Ishikawa (cell line): Measurements from ENCODE around the gene FBXL19.

Experiments used
- CEBPB ChIP-seq: IDR thresholded peaks from 2 replicates; pipeline ENCODE4 v1.6.1; 2012
- CREB1 ChIP-seq: IDR thresholded peaks from 2 replicates; pipeline ENCODE4 v1.6.1; 2012; ENCODE audit warnings: low read depth
- EGR1 ChIP-seq: IDR thresholded peaks from 2 replicates; pipeline ENCODE4 v1.6.1; 2012
- EP300 ChIP-seq: IDR thresholded peaks from 2 replicates; pipeline ENCODE4 v1.6.1; 2012; ENCODE audit warnings: borderline replicate concordance
- FOXM1 ChIP-seq: IDR thresholded peaks from 2 replicates; pipeline ENCODE4 v1.6.1; 2012; ENCODE audit warnings: low read depth, borderline replicate concordance
- NFIC ChIP-seq: IDR thresholded peaks from 2 replicates; pipeline ENCODE4 v1.6.1; 2012
- RAD21 ChIP-seq: IDR thresholded peaks from 2 replicates; pipeline ENCODE4 v1.6.1; 2012; ENCODE audit warnings: low read depth
- REST ChIP-seq: IDR thresholded peaks from 2 replicates; pipeline ENCODE4 v1.6.1; 2012; ENCODE audit warnings: low read depth, mild to moderate bottlenecking
- TAF1 ChIP-seq: IDR thresholded peaks from 2 replicates; pipeline ENCODE4 v1.6.1; 2012; ENCODE audit warnings: low read depth, mild to moderate bottlenecking
- TCF12 ChIP-seq: IDR thresholded peaks from 2 replicates; pipeline ENCODE4 v1.6.1; 2012; ENCODE audit warnings: low read depth
- TEAD4 ChIP-seq: IDR thresholded peaks from 2 replicates; pipeline ENCODE4 v1.6.1; 2012
- USF1 ChIP-seq: IDR thresholded peaks from 2 replicates; pipeline ENCODE4 v1.6.1; 2012
- YY1 ChIP-seq: IDR thresholded peaks from 2 replicates; pipeline ENCODE4 v1.6.1; 2012; ENCODE audit warnings: low read depth
- ZBTB7A ChIP-seq: IDR thresholded peaks from 2 replicates; pipeline ENCODE4 v1.6.1; 2012; ENCODE audit warnings: low read depth
- TF ChIP-seq, protein P1 (sequence below): IDR thresholded peaks from 2 replicates; pipeline ENCODE4 v1.6.1; 2012

The FBXL19 gene

DNA sequence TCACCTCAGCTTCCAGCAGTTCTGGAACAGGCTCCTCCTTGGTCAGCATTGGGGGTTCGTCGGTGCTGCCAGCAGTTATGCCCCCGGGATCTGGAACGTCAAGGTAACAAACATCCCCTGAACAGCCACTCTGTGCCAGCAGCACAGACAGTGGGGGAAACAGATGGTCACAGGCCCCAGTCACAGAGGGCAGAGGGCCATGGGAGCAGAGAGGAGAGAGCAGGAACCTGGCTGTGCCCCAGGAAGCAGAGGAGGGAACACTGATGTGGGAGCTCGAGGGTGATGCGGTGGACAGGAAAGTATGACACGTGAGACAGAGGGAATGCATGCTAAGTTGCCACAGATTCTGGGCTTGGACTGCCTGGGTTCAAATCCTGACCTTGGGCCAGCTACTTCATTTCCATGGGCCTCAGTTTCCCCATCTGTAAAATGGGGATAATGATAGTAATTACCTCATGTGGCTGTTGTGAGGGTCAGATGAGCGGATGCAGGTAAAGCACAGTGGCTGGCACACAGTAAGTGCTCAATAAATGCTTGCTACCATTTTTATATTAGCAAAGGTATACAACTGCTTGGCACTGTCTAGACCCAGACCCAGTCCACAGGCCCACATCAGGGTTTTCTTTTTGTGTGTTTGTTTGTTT lies 34.4 kb upstream of the FBXL19 start:
- no peak for TF ChIP-seq TCF12
- no peak for TF ChIP-seq ZBTB7A
- no peak for TF ChIP-seq EP300
- TF ChIP-seq CEBPB = no peak
- no peak for TF ChIP-seq RAD21
- TF ChIP-seq NFIC = no peak
- no peak for TF ChIP-seq USF1
- no peak for TF ChIP-seq TAF1
- no peak for TF ChIP-seq YY1
- TF ChIP-seq FOXM1 = no peak
- TF ChIP-seq TEAD4 = no peak
- TF ChIP-seq, protein P1, sequence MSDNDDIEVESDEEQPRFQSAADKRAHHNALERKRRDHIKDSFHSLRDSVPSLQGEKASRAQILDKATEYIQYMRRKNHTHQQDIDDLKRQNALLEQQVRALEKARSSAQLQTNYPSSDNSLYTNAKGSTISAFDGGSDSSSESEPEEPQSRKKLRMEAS = no peak
- no peak for TF ChIP-seq CREB1
- no peak for TF ChIP-seq REST
- no peak for TF ChIP-seq EGR1

DNA sequence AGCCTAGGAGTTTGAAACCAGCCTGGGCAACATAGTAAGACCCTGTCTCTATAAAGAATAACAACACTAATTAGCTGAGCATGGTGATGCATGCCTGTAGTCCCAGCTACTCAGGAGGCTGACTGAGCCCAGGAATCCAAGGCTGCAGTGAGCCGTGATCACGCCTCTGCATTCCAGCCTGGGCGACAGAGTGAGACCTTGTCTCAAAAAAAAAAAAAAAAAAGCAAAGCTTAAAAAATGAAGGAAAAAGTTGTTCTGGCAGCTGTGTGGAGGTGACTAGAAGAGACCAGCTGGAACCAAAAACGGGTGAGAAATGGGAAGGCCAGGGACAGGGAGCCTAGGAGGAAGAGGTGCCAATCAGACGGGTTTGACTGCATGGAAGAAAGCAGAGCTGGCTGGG lies 33.7 kb upstream of the FBXL19 start:
- TF ChIP-seq TAF1 (no peak), TEAD4 (peak; percentile 62)

DNA sequence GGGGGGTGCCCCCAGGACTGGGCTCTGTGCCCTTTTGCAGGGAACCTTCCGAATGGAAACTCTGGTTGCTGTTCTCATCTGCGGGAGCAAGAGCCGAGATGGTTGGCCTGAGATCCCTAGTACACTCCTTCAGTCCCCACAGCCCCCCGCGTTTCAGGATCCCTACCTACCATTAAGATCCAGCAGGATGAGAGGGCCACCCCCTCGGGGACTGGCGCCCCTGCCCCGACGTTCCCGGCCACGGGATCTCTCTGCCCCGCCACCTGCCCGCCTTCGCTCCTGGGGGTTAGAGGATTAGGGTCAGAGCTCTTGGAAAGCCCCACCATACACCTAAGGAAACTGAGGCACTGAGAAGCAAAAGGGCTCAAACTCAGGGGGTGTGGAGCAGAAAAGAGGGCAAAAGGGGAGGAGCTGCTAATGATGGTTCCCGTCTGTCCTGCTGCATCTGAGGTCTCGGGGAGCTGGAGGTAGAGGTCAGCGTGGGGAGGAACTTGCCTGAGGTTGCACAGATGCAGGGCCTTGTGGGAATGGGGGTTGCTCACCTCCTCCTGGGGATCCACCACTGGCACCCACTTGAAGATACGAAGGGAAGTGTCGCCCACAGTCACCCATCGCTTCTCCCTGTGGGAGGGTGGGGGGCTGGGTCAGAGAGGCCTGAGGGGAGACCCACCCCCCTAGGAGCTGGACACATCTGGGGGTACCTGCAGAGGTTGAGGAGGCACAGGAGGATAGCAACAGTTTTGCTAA lies 30.5 kb upstream of the FBXL19 start:
- TF ChIP-seq EGR1 (no peak), CREB1 (no peak), EP300 (no peak), TCF12 (no peak), NFIC (no peak), RAD21 (no peak), FOXM1 (no peak), USF1 (no peak), YY1 (no peak), TEAD4 (no peak), CEBPB (no peak), REST (no peak), TAF1 (no peak), ZBTB7A (no peak)
- TF ChIP-seq, protein P1 = no peak

DNA sequence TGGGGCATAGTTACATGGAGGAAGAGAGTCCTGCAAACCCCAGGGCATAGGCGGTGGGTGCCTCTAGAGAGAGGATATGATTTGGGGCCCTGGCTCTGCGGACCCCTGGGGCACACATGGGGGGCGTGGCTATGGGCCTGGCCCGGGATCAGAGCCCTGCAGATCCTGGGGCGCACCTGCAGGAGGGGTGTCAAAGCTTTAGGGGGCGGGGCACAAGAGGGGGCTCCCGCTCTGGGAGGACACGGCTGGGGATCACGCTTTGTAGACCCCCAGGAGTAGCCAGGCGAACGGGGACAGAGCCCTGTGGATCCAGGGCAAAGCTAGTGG lies 30.0 kb upstream of the FBXL19 start:
- TF ChIP-seq TCF12 (peak; percentile 14; the same call in 1 of the 2 replicates), EP300 (no peak), RAD21 (no peak)

DNA sequence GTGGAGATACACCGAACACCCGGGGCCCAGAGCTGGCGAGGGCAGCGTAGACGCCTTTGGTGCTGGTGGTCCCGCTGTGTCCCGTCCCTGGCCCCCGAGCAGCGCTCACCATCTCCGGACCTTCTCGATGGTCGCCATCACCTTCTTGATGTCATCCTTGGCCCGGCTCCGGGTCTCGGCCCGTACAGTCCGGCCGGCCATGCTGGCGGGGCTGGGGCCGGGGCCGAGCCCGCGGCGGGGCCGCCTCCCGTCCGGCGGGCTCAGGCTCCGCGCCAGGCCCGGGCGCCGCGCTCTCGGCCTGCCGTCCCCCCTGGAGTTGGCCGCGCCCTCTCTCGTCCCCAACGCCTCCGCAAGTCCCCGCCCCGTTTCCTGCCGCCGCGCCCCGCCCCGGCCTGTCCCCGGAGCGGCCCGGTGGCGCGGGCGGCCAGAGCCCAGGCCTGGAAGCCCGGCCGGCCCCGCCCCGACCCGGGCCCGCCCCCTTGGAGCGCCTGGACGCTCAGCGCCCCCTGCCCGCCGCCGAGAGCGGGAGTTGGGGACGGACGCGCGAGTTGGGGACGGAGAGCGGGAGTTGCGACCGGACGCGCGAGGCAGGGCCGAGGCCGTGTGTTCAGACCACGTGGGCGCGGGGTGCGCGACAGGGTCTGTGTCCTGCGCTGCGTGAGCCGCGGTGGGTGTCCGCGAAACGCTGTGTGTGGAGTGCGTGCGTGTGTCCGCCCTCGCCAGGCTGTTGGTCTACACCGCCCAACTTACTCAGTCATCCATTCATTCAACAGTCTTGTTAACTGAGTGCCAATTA lies 29.4 kb upstream of the FBXL19 start, which contains the start of gene BCL7C:
Gene BCL7C, minus strand, starts transcription at position 334 of the 796 bp plus-strand sequence. Its CDS starts 133 bp downstream, at position 201.
- TF ChIP-seq REST (no peak), CREB1 (no peak), CEBPB (no peak), EP300 (no peak), TEAD4 (peak; percentile 38), TCF12 (peak; percentile 56; the same call in 1 of the 2 replicates), FOXM1 (no peak), ZBTB7A (peak; percentile 80), USF1 (peak; percentile 86), YY1 (no peak), RAD21 (peak; percentile 9; the same call in 1 of the 2 replicates), EGR1 (peak; percentile 82), TAF1 (0 out of 2 replicates have a peak, but pooled peaks have one; percentile 34), NFIC (peak; percentile 16; the same call in 1 of the 2 replicates)
- TF ChIP-seq, protein P1 = peak; percentile 99
